Colon (tissue), 2 donors: Measurements from ENCODE around the gene PRKAG1.

ENCODE experiments used
- FAIRE-seq: peaks from 2 replicates; lab custom pipeline; 2012; peaks lifted over from hg19 to GRCh38; lab: Jason Lieb, UNC
- donor health status: control.
- donor health status: control.

PRKAG1 gene

GRCh38 chr12:49049566-49050224 is 31.1 kb upstream of the PRKAG1 start:
- FAIRE-seq = no peak

- FAIRE-seq = no peak
Measured at GRCh38 chr12:49048953-49049352, 30.4 kb upstream of the PRKAG1 start.

- no peak for FAIRE-seq
Measured at GRCh38 chr12:49046129-49046895, 27.7 kb upstream of the PRKAG1 start.

GRCh38 chr12:49044660-49045059 is 26.1 kb upstream of the PRKAG1 start:
- FAIRE-seq = no peak

GRCh38 chr12:49043856-49044258 is 25.3 kb upstream of the PRKAG1 start:
- FAIRE-seq = no peak

GRCh38 chr12:49043241-49043640 is 24.7 kb upstream of the PRKAG1 start:
- no peak for FAIRE-seq

- FAIRE-seq = no peak
Measured at GRCh38 chr12:49041881-49042484, 23.4 kb upstream of the PRKAG1 start.

GRCh38 chr12:49041036-49041880 is 22.7 kb upstream of the PRKAG1 start:
- FAIRE-seq = no peak

- FAIRE-seq = no peak
Measured at GRCh38 chr12:49040364-49040855, 21.8 kb upstream of the PRKAG1 start.

GRCh38 chr12:49039421-49040363 is 21.1 kb upstream of the PRKAG1 start:
- no peak for FAIRE-seq

GRCh38 chr12:49038291-49038955 is 19.8 kb upstream of the PRKAG1 start:
- no peak for FAIRE-seq

GRCh38 chr12:49037947-49038237 is 19.3 kb upstream of the PRKAG1 start:
- no peak for FAIRE-seq

- FAIRE-seq = no peak
Measured at GRCh38 chr12:49037111-49037946, 18.8 kb upstream of the PRKAG1 start.

- no peak for FAIRE-seq
Measured at GRCh38 chr12:49036029-49036428, 17.5 kb upstream of the PRKAG1 start.

- no peak for FAIRE-seq
Measured at GRCh38 chr12:49034286-49034622, 15.7 kb upstream of the PRKAG1 start.

- no peak for FAIRE-seq
Measured at GRCh38 chr12:49033611-49034285, 15.2 kb upstream of the PRKAG1 start.

- no peak for FAIRE-seq
Measured at GRCh38 chr12:49032679-49033447, 14.3 kb upstream of the PRKAG1 start.

- FAIRE-seq = no peak
Measured at GRCh38 chr12:49032276-49032675, 13.7 kb upstream of the PRKAG1 start.
